ENCODE results near the gene PSME1. TPM values are rescaled to one million over a fixed set of nuclear protein-coding genes. Genes with fewer than 3 reads are reported as not detected.

PSME1 gene
- total and polyA plus RNA-seq, 2 of the 13 experiments (the other 11 are each of a cell fraction or from before 2014, with no cell fraction given), result 159 to 608 TPM

DNA sequence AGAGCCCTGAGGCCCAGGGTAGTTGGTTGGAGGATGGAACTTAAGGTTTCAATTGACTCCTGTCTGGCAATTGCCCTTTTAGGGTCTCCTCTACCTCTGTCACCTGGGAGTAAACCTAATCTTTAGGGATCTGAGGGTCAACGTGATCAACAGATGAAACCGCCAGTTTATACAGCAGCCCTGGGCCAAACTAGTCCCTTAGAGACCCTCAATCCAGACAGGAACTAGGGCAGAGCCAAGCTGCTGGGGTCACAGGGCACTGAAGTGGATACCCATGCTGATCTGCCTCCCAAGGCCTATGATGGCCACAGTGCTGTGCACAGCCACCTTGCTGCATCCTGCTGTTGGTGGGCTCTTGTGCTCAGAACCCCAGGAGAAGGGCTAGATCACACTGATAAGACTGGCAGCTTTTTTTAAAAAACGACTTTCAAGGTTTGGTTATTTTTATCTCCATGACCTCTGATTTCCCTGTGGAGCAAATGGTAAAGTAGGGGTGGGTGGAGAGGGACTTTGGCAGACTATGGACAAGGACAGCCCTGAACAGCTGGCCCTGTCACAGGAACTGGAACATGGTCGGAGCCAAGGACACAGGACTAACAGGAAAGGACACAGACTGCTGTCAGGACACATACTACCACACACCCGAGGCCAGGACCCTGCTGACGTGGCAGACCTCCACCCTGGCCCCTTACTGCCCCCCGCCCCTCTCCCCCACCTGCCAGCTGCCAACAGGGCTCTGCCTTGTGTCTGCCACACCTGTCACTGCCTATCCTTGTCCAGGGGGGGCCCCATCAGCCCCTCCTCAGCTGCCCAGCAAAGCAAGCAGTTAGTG lies 5.1 kb upstream of the PSME1 start (continued):
- TF ChIP-seq, protein P1, sequence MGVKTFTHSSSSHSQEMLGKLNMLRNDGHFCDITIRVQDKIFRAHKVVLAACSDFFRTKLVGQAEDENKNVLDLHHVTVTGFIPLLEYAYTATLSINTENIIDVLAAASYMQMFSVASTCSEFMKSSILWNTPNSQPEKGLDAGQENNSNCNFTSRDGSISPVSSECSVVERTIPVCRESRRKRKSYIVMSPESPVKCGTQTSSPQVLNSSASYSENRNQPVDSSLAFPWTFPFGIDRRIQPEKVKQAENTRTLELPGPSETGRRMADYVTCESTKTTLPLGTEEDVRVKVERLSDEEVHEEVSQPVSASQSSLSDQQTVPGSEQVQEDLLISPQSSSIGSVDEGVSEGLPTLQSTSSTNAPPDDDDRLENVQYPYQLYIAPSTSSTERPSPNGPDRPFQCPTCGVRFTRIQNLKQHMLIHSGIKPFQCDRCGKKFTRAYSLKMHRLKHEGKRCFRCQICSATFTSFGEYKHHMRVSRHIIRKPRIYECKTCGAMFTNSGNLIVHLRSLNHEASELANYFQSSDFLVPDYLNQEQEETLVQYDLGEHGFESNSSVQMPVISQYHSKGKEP (CRISPR knock-in tag; IDR thresholded peaks at IDR 0.05), result 0 out of 2 replicates have a peak, but pooled peaks have one; percentile 48
- no peak for TF ChIP-seq FOSL1 (CRISPR knock-in tag; IDR thresholded peaks at IDR 0.05; ENCODE audit: borderline replicate concordance)
- TF ChIP-seq RFX1 (IDR thresholded peaks at IDR 0.05), result no peak
- no peak for TF ChIP-seq ZNF616 (CRISPR knock-in tag; IDR thresholded peaks at IDR 0.05; ENCODE audit: low read depth)
- TF ChIP-seq, protein P2, sequence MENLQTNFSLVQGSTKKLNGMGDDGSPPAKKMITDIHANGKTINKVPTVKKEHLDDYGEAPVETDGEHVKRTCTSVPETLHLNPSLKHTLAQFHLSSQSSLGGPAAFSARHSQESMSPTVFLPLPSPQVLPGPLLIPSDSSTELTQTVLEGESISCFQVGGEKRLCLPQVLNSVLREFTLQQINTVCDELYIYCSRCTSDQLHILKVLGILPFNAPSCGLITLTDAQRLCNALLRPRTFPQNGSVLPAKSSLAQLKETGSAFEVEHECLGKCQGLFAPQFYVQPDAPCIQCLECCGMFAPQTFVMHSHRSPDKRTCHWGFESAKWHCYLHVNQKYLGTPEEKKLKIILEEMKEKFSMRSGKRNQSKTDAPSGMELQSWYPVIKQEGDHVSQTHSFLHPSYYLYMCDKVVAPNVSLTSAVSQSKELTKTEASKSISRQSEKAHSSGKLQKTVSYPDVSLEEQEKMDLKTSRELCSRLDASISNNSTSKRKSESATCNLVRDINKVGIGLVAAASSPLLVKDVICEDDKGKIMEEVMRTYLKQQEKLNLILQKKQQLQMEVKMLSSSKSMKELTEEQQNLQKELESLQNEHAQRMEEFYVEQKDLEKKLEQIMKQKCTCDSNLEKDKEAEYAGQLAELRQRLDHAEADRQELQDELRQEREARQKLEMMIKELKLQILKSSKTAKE (CRISPR knock-in tag; IDR thresholded peaks at IDR 0.05; ENCODE audit: borderline replicate concordance), result peak; percentile 92
- TF ChIP-seq, protein P3, sequence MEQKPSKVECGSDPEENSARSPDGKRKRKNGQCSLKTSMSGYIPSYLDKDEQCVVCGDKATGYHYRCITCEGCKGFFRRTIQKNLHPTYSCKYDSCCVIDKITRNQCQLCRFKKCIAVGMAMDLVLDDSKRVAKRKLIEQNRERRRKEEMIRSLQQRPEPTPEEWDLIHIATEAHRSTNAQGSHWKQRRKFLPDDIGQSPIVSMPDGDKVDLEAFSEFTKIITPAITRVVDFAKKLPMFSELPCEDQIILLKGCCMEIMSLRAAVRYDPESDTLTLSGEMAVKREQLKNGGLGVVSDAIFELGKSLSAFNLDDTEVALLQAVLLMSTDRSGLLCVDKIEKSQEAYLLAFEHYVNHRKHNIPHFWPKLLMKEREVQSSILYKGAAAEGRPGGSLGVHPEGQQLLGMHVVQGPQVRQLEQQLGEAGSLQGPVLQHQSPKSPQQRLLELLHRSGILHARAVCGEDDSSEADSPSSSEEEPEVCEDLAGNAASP (CRISPR knock-in tag; IDR thresholded peaks at IDR 0.05; ENCODE audit: borderline replicate concordance), result peak; percentile 49; the same call in 1 of the 2 replicates
- peak; percentile 52; the same call in 1 of the 2 replicates for TF ChIP-seq CENPT (CRISPR knock-in tag; IDR thresholded peaks at IDR 0.05; ENCODE audit: low read depth)
- TF ChIP-seq FOXP1 (IDR thresholded peaks at IDR 0.05), result no peak
- TF ChIP-seq FOXP1 (CRISPR knock-in tag; IDR thresholded peaks at IDR 0.05), result peak; percentile 25; the same call in 1 of the 2 replicates
- TF ChIP-seq, protein P4, sequence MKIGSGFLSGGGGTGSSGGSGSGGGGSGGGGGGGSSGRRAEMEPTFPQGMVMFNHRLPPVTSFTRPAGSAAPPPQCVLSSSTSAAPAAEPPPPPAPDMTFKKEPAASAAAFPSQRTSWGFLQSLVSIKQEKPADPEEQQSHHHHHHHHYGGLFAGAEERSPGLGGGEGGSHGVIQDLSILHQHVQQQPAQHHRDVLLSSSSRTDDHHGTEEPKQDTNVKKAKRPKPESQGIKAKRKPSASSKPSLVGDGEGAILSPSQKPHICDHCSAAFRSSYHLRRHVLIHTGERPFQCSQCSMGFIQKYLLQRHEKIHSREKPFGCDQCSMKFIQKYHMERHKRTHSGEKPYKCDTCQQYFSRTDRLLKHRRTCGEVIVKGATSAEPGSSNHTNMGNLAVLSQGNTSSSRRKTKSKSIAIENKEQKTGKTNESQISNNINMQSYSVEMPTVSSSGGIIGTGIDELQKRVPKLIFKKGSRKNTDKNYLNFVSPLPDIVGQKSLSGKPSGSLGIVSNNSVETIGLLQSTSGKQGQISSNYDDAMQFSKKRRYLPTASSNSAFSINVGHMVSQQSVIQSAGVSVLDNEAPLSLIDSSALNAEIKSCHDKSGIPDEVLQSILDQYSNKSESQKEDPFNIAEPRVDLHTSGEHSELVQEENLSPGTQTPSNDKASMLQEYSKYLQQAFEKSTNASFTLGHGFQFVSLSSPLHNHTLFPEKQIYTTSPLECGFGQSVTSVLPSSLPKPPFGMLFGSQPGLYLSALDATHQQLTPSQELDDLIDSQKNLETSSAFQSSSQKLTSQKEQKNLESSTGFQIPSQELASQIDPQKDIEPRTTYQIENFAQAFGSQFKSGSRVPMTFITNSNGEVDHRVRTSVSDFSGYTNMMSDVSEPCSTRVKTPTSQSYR (CRISPR knock-in tag; IDR thresholded peaks at IDR 0.05; ENCODE audit: borderline replicate concordance), result 0 out of 2 replicates have a peak, but pooled peaks have one; percentile 6
- peak; percentile 72; the same call in 1 of the 2 replicates for TF ChIP-seq ZNF891 (CRISPR knock-in tag; IDR thresholded peaks at IDR 0.05)
- TF ChIP-seq, protein P5, sequence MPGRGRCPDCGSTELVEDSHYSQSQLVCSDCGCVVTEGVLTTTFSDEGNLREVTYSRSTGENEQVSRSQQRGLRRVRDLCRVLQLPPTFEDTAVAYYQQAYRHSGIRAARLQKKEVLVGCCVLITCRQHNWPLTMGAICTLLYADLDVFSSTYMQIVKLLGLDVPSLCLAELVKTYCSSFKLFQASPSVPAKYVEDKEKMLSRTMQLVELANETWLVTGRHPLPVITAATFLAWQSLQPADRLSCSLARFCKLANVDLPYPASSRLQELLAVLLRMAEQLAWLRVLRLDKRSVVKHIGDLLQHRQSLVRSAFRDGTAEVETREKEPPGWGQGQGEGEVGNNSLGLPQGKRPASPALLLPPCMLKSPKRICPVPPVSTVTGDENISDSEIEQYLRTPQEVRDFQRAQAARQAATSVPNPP (CRISPR knock-in tag; IDR thresholded peaks at IDR 0.05), result peak; percentile 27; the same call in 1 of the 2 replicates
- TF ChIP-seq HDAC2 (CRISPR knock-in tag; IDR thresholded peaks at IDR 0.05), result 0 out of 2 replicates have a peak, but pooled peaks have one; percentile 24
- no peak for TF ChIP-seq EZH2 (conservative IDR thresholded peaks at IDR 0.05; ENCODE audit: low read depth, low read length)
- no peak for TF ChIP-seq HHEX (CRISPR knock-in tag; IDR thresholded peaks at IDR 0.05)
- TF ChIP-seq, protein P6, sequence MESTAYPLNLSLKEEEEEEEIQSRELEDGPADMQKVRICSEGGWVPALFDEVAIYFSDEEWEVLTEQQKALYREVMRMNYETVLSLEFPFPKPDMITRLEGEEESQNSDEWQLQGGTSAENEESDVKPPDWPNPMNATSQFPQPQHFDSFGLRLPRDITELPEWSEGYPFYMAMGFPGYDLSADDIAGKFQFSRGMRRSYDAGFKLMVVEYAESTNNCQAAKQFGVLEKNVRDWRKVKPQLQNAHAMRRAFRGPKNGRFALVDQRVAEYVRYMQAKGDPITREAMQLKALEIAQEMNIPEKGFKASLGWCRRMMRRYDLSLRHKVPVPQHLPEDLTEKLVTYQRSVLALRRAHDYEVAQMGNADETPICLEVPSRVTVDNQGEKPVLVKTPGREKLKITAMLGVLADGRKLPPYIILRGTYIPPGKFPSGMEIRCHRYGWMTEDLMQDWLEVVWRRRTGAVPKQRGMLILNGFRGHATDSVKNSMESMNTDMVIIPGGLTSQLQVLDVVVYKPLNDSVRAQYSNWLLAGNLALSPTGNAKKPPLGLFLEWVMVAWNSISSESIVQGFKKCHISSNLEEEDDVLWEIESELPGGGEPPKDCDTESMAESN (CRISPR knock-in tag; conservative IDR thresholded peaks at IDR 0.05), result peak; percentile 76

Data from HepG2 (cell line).